ENCODE measurements around the gene SPON1. TPM values are rescaled to one million over a fixed set of nuclear protein-coding genes. Genes with fewer than 3 reads are reported as not detected.
"Not testable (repeated sequence)": the region's sequence is repeated elsewhere in the genome, so short reads cannot be mapped to it uniquely, and the experiment has no call there.

The SPON1 gene
- polyA plus RNA-seq, 6 donors from 2014 or later: 0.49 to 1.1 (median 0.85) TPM; not detected in 1

GRCh38 chr11:13929395-13929891 is 33.1 kb upstream of the SPON1 start:
- peak overlapping the region in 1 of 6 donors; percentile 69 for H3K27ac Mint-ChIP-seq
- no peaks in the 10 kb centered on the region for H3K27me3 Mint-ChIP-seq
- H3K4me3 Mint-ChIP-seq: no peak overlapping the region
- H3K9me3 Mint-ChIP-seq: peaks cover 0 to 8% (median 0%) of the 10 kb centered on the region in 7 donors
- no peaks in the 10 kb centered on the region for H3K36me3 Mint-ChIP-seq
- DNase-seq (no peak), ATAC-seq (ENCODE audit: low read depth in 2 of 2) (no peak)
- H3K4me1 Mint-ChIP-seq: peaks cover 14 to 36% (median 29%) of the 10 kb centered on the region in 3 donors

- ATAC-seq (ENCODE audit: low read depth in 2 of 2) (no peak), DNase-seq (no peak)
- H3K9me3 Mint-ChIP-seq: peaks cover 0 to 11% (median 0%) of the 10 kb centered on the region in 7 donors
- peaks cover 8 to 30% (median 26%) of the 10 kb centered on the region in 3 donors for H3K4me1 Mint-ChIP-seq
- no peaks in the 10 kb centered on the region for H3K36me3 Mint-ChIP-seq
- peak overlapping the region in 2 of 6 donors; percentile 18 to 80 for H3K27ac Mint-ChIP-seq
- no peak overlapping the region for H3K4me3 Mint-ChIP-seq
- H3K27me3 Mint-ChIP-seq: no peaks in the 10 kb centered on the region
These were observed 31.2 kb upstream of the SPON1 start for GRCh38 chr11:13931356-13931755.

GRCh38 chr11:13937154-13937553 is 25.4 kb upstream of the SPON1 start:
- Mint-ChIP-seq H3K27me3 (peaks cover 6 to 10% (median 9%) of the 10 kb centered on the region in 3 donors), H3K4me1 (peaks cover 9 to 26% (median 21%) of the 10 kb centered on the region in 3 donors), H3K9me3 (peaks cover 0 to 15% (median 9%) of the 10 kb centered on the region in 7 donors)
- not testable (repeated sequence) for H3K27ac Mint-ChIP-seq; H3K4me3 Mint-ChIP-seq; ATAC-seq (ENCODE audit: low read depth in 2 of 2); H3K36me3 Mint-ChIP-seq; DNase-seq

- H3K4me3 Mint-ChIP-seq; ATAC-seq (ENCODE audit: low read depth in 2 of 2); H3K27ac Mint-ChIP-seq; DNase-seq; H3K36me3 Mint-ChIP-seq: not testable (repeated sequence)
- peaks cover 9 to 26% (median 21%) of the 10 kb centered on the region in 3 donors for H3K4me1 Mint-ChIP-seq
- peaks cover 11 to 21% (median 15%) of the 10 kb centered on the region in 3 donors for H3K27me3 Mint-ChIP-seq
- peaks cover 0 to 17% (median 9%) of the 10 kb centered on the region in 7 donors for H3K9me3 Mint-ChIP-seq
These were observed 23.7 kb upstream of the SPON1 start for GRCh38 chr11:13938829-13939228.

- ATAC-seq (ENCODE audit: low read depth in 2 of 2) (no peak), DNase-seq (no peak)
- H3K4me1 Mint-ChIP-seq: peaks cover 5 to 13% (median 12%) of the 10 kb centered on the region in 3 donors
These were observed 22.3 kb upstream of the SPON1 start for GRCh38 chr11:13939961-13940906.

GRCh38 chr11:13940907-13941256 is 21.6 kb upstream of the SPON1 start:
- H3K4me1 Mint-ChIP-seq: peaks cover 5 to 8% (median 8%) of the 10 kb centered on the region in 3 donors
- no peak for DNase-seq

More at GRCh38 chr11:13939961-13940906, 22.3 kb upstream of the SPON1 start:
- H3K4me3 Mint-ChIP-seq: no peak overlapping the region
- peaks cover 0 to 17% (median 5%) of the 10 kb centered on the region in 7 donors for H3K9me3 Mint-ChIP-seq
- peaks cover 11 to 21% (median 15%) of the 10 kb centered on the region in 3 donors for H3K27me3 Mint-ChIP-seq
- peaks cover 5 to 7% of the 10 kb centered on the region in 2 donors for H3K36me3 Mint-ChIP-seq
- peak overlapping the region in 1 of 6 donors; percentile 52 for H3K27ac Mint-ChIP-seq

GRCh38 chr11:13941775-13942174 is 20.7 kb upstream of the SPON1 start:
- no peak for DNase-seq

More at GRCh38 chr11:13940907-13941256, 21.6 kb upstream of the SPON1 start:
- Mint-ChIP-seq H3K36me3 (peaks cover 5 to 7% of the 10 kb centered on the region in 2 donors), H3K9me3 (peaks cover 0 to 17% (median 5%) of the 10 kb centered on the region in 7 donors), H3K27ac (no peak overlapping the region), H3K27me3 (peaks cover 11 to 21% (median 15%) of the 10 kb centered on the region in 3 donors), H3K4me3 (no peak overlapping the region)
- ATAC-seq (ENCODE audit: low read depth in 2 of 2): no peak

GRCh38 chr11:13942378-13942777 is 20.1 kb upstream of the SPON1 start:
- Mint-ChIP-seq H3K4me1 (peaks cover 5 to 8% (median 8%) of the 10 kb centered on the region in 3 donors), H3K36me3 (peaks cover 5 to 7% of the 10 kb centered on the region in 2 donors), H3K27me3 (peaks cover 11 to 21% (median 15%) of the 10 kb centered on the region in 3 donors), H3K9me3 (peaks cover 0 to 14% (median 5%) of the 10 kb centered on the region in 7 donors), H3K4me3 (no peak overlapping the region), H3K27ac (no peak overlapping the region)
- ATAC-seq (ENCODE audit: low read depth in 2 of 2) (no peak), DNase-seq (no peak)

More at GRCh38 chr11:13941775-13942174, 20.7 kb upstream of the SPON1 start:
- ATAC-seq (ENCODE audit: low read depth in 2 of 2): no peak
- Mint-ChIP-seq H3K9me3 (peaks cover 0 to 17% (median 5%) of the 10 kb centered on the region in 7 donors), H3K4me1 (peaks cover 5 to 8% (median 8%) of the 10 kb centered on the region in 3 donors), H3K27ac (no peak overlapping the region), H3K27me3 (peaks cover 11 to 21% (median 15%) of the 10 kb centered on the region in 3 donors), H3K36me3 (peaks cover 5 to 7% of the 10 kb centered on the region in 2 donors), H3K4me3 (no peak overlapping the region)

- DNase-seq: no peak
- Mint-ChIP-seq H3K9me3 (peaks cover 0 to 8% (median 2%) of the 10 kb centered on the region in 7 donors), H3K27ac (no peak overlapping the region), H3K36me3 (peaks cover 4 to 5% of the 10 kb centered on the region in 2 donors), H3K27me3 (peaks cover 11 to 21% (median 15%) of the 10 kb centered on the region in 3 donors), H3K4me3 (no peak overlapping the region), H3K4me1 (peaks cover 5 to 8% (median 8%) of the 10 kb centered on the region in 3 donors)
- no peak for ATAC-seq (ENCODE audit: low read depth in 2 of 2)
These were observed 19.5 kb upstream of the SPON1 start for GRCh38 chr11:13942971-13943381.

GRCh38 chr11:13944016-13944415 is 18.5 kb upstream of the SPON1 start:
- peaks cover 11 to 30% (median 15%) of the 10 kb centered on the region in 3 donors for H3K27me3 Mint-ChIP-seq
- no peak overlapping the region for H3K27ac Mint-ChIP-seq
- ATAC-seq (ENCODE audit: low read depth in 2 of 2): no peak
- peaks cover 0 to 5% of the 10 kb centered on the region in 2 donors for H3K36me3 Mint-ChIP-seq
- no peak for DNase-seq
- H3K4me3 Mint-ChIP-seq: no peak overlapping the region
- peaks cover 0 to 3% (median 0%) of the 10 kb centered on the region in 7 donors for H3K9me3 Mint-ChIP-seq
- H3K4me1 Mint-ChIP-seq: peaks cover 5 to 8% (median 8%) of the 10 kb centered on the region in 3 donors

GRCh38 chr11:13944911-13945425 is 17.6 kb upstream of the SPON1 start:
- Mint-ChIP-seq H3K36me3 (peaks cover 0 to 5% of the 10 kb centered on the region in 2 donors), H3K27me3 (peaks cover 11 to 36% (median 20%) of the 10 kb centered on the region in 3 donors), H3K4me1 (peaks cover 5 to 8% (median 8%) of the 10 kb centered on the region in 3 donors)

GRCh38 chr11:13947379-13947778 is 15.1 kb upstream of the SPON1 start:
- Mint-ChIP-seq H3K27me3 (peaks cover 5 to 31% (median 13%) of the 10 kb centered on the region in 3 donors), H3K9me3 (peaks cover 0 to 3% (median 0%) of the 10 kb centered on the region in 7 donors), H3K4me1 (no peaks in the 10 kb centered on the region), H3K27ac (no peak overlapping the region), H3K36me3 (peaks cover 0 to 5% of the 10 kb centered on the region in 2 donors), H3K4me3 (no peak overlapping the region)
- DNase-seq (no peak), ATAC-seq (ENCODE audit: low read depth in 2 of 2) (no peak)

More at GRCh38 chr11:13944911-13945425, 17.6 kb upstream of the SPON1 start:
- ATAC-seq (ENCODE audit: low read depth in 2 of 2): no peak
- Mint-ChIP-seq H3K4me3 (no peak overlapping the region), H3K27ac (peak overlapping the region in 1 of 6 donors; percentile 10), H3K9me3 (peaks cover 0 to 3% (median 0%) of the 10 kb centered on the region in 7 donors)
- no peak for DNase-seq

- ATAC-seq (ENCODE audit: low read depth in 2 of 2) (no peak), DNase-seq (no peak)
- H3K4me3 Mint-ChIP-seq: no peak overlapping the region
- H3K27me3 Mint-ChIP-seq: peaks cover 4 to 35% (median 6%) of the 10 kb centered on the region in 3 donors
- H3K36me3 Mint-ChIP-seq: no peaks in the 10 kb centered on the region
- H3K9me3 Mint-ChIP-seq: no peaks in the 10 kb centered on the region
- no peak overlapping the region for H3K27ac Mint-ChIP-seq
- H3K4me1 Mint-ChIP-seq: no peaks in the 10 kb centered on the region
These were observed 12.6 kb upstream of the SPON1 start for GRCh38 chr11:13949876-13950275.

Measured in naive B cell (primary cell).